LNCaP clone FGC (cell line): ENCODE data around the gene ZAR1L.

ENCODE experiments used
- DNase-seq: peaks from one replicate; pipeline ENCODE4 v3.0.0-alpha.2; 2011; ENCODE audit warnings: low read depth
- H3K4me3 ChIP-seq: 2 replicates; pipeline ENCODE4 v1.5.1; 2011; ENCODE audit warnings: mild to moderate bottlenecking, low read depth, low read length, control low read depth
- TF ChIP-seq, protein P1 (sequence below): IDR thresholded peaks from 2 replicates; pipeline ENCODE4 v1.5.1; 2012; ENCODE audit warnings: mild to moderate bottlenecking; ENCODE audit not compliant: control insufficient read depth, insufficient read depth; ENCODE audit errors: extremely low read depth

The ZAR1L gene

DNA sequence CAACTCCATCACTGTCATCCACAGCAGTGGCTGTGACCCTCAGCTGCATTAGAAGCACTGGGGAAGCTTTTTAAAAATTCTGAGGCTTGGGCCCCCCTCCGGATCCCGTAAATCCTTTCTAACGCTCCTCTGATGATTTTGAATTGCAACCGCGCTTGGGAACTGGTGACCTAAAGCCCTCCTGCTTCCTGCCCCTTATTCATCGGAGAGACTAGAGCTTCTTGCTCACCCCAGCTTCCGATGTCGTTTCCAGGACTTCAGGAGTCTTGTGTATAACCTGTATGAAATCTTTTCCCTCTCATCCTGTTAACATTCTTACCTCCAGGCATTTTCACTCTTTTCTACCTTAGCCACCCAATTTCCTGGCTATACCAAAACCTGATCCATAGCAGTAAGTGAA, 14.8 kb downstream of the ZAR1L start:
- no peak for DNase-seq
- no peak overlapping the region for H3K4me3 ChIP-seq
- TF ChIP-seq, protein P1, sequence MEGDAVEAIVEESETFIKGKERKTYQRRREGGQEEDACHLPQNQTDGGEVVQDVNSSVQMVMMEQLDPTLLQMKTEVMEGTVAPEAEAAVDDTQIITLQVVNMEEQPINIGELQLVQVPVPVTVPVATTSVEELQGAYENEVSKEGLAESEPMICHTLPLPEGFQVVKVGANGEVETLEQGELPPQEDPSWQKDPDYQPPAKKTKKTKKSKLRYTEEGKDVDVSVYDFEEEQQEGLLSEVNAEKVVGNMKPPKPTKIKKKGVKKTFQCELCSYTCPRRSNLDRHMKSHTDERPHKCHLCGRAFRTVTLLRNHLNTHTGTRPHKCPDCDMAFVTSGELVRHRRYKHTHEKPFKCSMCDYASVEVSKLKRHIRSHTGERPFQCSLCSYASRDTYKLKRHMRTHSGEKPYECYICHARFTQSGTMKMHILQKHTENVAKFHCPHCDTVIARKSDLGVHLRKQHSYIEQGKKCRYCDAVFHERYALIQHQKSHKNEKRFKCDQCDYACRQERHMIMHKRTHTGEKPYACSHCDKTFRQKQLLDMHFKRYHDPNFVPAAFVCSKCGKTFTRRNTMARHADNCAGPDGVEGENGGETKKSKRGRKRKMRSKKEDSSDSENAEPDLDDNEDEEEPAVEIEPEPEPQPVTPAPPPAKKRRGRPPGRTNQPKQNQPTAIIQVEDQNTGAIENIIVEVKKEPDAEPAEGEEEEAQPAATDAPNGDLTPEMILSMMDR = no peak

DNA sequence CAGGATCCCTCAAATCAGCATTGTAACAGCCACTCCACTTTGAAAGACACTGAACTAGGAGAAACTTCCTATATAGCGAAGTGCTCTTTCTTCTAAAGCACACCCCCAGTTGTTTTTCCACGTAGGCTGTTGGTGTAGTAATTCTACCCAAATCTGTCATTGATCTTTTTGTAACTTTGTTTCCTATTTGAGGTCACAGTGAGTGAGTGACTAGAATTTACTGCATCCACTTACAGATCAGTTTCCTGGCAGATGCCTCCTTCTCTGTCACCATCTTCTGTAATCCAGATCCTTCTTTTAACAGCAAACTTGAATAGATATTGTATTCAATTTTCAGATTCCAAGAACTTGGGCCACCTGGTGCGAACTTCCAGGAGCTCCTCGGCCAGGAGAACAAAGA, 15.3 kb downstream of the ZAR1L start:
- TF ChIP-seq, protein P1 = no peak
- DNase-seq = no peak

DNA sequence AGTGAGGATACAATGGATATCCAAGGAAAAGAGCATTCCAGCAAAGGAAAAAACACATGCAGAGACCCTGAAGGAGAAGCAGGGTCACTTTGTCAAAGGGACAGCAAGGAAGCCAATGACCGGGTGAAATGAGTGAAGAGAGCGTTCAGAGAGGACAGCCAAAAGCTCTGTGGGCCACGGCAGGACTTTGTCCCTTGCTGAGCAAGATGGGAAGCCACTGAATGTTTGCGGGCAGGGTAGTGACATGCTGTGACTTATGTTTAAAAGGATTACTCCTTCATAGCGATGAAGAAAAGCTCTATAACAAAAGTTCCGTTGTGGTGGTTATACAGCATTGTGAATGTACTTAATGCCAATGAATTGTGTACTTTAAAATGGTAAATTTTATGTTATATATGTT, 16.5 kb downstream of the ZAR1L start:
- TF ChIP-seq, protein P1 = no peak
- no peak overlapping the region for H3K4me3 ChIP-seq
- no peak for DNase-seq

More for the DNA sequence above, 15.3 kb downstream of the ZAR1L start:
- no peak overlapping the region for H3K4me3 ChIP-seq

DNA sequence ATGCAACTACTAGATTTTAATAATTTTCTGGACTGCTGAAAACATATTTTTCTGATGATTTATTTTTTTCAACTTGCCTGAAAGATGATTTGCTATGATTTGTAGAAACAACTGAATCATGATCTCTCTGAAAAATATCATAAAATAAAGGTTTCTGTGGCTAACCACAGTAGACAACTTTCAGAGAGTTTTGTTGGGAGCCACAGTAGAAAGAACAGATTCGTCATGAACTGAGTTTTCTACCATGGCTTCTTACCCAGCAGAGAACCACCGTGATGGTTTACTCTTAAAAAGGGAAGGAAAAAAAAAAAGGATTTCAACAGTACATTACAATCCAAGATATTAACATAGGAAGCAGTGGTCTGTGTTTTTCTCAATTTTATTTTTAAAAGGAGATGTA, 18.0 kb downstream of the ZAR1L start:
- TF ChIP-seq, protein P1 = no peak
- no peak for DNase-seq
- no peak overlapping the region for H3K4me3 ChIP-seq

DNA sequence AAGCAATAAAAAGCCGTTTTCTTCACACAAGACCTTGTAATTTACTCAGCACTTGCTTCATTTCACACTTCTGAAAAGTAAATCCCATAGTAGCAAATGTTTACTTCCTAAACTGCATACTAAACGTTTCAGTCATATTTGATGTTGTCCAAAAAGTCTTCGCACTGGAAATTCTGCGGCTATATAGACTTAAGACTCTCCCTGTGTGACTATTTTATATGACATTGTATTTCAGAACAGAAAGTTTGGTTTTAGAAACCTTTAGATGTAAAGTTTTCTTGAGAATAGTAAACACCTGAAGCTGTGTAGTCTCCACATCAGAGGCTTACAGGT, 29.6 kb downstream of the ZAR1L start:
- no peak overlapping the region for H3K4me3 ChIP-seq
- DNase-seq = no peak
- TF ChIP-seq, protein P1 = no peak

DNA sequence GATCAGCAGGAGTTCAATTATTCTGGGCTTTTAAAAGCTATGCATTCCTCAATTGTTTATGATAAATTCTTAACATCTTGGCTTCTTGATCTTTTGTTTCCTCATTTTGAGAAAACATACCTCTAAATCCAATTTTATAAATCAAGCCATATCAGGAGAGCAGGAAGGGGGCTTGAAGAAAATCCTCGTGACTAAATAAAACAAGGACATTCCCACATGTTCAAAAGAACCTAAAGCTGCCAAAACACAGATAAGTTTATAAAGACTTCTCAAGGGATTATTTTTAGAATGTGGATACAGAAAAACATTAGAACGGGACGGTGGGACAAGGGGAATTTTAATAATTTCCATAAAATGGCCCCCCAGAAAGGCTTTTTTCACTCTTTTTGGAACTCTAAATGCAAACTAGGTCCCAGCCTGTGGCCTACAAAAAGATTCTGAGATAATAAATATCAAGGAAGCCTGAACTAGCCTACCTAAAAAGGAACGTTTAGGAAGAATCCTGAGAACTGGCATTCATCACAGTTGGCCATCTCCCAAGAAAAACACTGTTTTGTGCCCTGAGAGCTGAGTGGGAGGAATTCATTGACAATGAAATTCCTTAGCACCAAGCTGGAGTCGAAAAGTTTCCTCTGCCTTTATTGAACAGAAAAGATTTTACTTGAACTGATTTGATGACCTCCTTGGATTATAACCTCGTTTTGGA, 30.1 kb downstream of the ZAR1L start:
- DNase-seq = peak; percentile 72
- no peak overlapping the region for H3K4me3 ChIP-seq
- TF ChIP-seq, protein P1 = no peak

DNA sequence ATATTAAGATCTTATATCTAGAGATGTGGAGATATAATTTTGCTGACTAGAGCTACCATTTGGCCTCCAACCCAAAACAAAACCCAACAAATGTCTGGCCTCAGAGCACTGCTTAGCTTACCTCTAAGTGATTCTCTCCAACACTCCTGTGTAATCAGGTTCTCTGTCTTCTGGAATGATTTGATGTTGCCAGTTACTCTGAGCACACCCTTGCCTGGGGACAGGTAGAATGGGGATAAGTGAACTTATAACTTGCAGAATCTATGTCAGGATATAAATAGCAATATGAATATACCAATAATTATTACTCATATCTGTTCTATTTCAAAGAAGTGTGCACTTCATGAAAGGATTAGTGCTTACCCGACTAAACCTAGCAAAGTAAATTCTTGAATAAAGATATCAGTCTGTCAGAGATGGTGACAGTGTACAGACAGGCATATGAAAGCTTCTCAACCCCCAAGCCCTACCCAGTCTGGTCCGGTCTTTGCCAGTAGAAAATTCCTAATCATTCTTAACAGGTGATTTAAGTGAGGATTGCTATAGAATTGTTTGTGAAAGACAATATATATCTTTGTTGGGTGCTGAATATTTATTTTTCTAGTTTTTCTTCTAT, 33.0 kb downstream of the ZAR1L start:
- H3K4me3 ChIP-seq = no peak overlapping the region
- TF ChIP-seq, protein P1 = no peak
- DNase-seq = no peak
